Stomach smooth muscle (tissue), 2 donors: ENCODE results near the gene FRMD3.

ENCODE experiments used
- H3K27ac ChIP-seq: one replicate; pipeline ENCODE4 v1.7.0; 2013; ENCODE audit warnings: mild to moderate bottlenecking, low read length, inconsistent platforms
- H3K27me3 ChIP-seq, 2 donors: one replicate each; pipeline ENCODE4 v1.7.0; 2013; ENCODE audit warnings: low read length in 2 of 2; ENCODE audit not compliant: insufficient read depth in 2 of 2, control insufficient read depth in 1 of 2
- H3K36me3 ChIP-seq, 2 donors: one replicate each; pipeline ENCODE4 v1.7.0; 2013; ENCODE audit warnings: low read length in 2 of 2; ENCODE audit not compliant: control insufficient read depth in 2 of 2, insufficient read depth in 2 of 2
- H3K4me1 ChIP-seq: one replicate; pipeline ENCODE4 v1.7.0; 2013; ENCODE audit warnings: low read length; ENCODE audit not compliant: control insufficient read depth, insufficient read depth
- H3K4me3 ChIP-seq, 2 donors: one replicate each; pipeline ENCODE4 v1.7.0; 2013; ENCODE audit warnings: low read length in 2 of 2
- H3K9ac ChIP-seq, 2 donors: one replicate each; pipeline ENCODE4 v1.7.0; 2013; ENCODE audit warnings: low read length in 2 of 2, mild to moderate bottlenecking in 1 of 2
- H3K9me3 ChIP-seq, 2 donors: one replicate each; pipeline ENCODE4 v1.7.0; 2013; ENCODE audit warnings: low read length in 2 of 2; ENCODE audit not compliant: control insufficient read depth in 2 of 2
- donor health status: healthy.
- donor health status: Pancreatic carcinoma.

Gene FRMD3

DNA sequence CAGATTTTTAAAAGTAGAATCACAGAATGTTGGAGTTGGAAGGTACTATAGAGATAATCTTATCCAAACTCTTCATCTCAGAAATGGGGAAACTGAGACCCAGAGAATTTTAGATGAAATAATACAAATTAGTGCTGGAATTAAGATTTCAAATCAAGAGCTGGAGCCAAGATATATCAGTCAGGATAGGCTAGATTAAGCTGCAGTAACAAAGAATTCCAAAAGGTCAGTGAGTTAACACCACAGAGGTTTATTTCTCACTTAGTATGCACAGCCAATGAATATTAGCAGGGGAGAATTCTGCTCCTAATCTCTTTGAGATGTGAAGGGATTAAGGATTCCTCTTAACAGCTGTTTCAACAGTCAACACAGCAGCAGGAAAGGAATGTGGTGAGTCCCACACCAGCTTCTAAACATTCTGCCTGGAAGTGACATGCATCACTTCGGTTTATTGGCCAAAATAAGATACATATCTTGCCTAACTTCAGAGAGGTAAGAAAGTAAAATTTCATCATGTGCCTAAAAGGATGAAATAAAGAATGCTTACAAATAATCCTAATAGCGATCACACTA lies 136.8 kb downstream of the FRMD3 start:
- Histone ChIP-seq H3K9me3 (no peaks in the 10 kb centered on the region), H3K9ac (no peak overlapping the region), H3K36me3 (no peaks in the 10 kb centered on the region), H3K4me3 (no peak overlapping the region), H3K27me3 (no peaks in the 10 kb centered on the region), H3K27ac (no peak overlapping the region), H3K4me1 (peaks cover 6% of the 10 kb centered on the region)

DNA sequence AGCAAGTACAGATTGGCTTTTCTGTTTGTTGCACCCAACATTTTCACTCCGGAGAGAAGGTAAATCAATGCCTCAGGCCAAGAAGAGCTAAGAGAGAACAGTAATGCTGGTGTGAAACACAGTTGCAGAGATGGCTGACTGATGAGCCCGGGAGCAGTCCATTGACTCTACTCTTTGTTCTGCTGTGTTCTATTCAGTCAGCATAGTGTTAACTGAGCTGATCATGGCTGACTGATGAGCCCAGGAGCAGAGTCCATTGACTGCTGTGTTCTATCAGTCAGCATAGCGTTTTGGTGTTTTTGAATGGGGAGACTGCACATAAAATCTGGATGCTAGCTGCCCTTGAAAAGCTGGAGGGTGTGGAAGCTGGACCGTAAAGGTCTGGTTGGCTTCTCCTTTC lies 141.4 kb downstream of the FRMD3 start:
- Histone ChIP-seq H3K27me3 (no peaks in the 10 kb centered on the region), H3K9me3 (no peaks in the 10 kb centered on the region), H3K4me1 (no peaks in the 10 kb centered on the region), H3K4me3 (no peak overlapping the region), H3K9ac (no peak overlapping the region), H3K36me3 (no peaks in the 10 kb centered on the region), H3K27ac (no peak overlapping the region)

DNA sequence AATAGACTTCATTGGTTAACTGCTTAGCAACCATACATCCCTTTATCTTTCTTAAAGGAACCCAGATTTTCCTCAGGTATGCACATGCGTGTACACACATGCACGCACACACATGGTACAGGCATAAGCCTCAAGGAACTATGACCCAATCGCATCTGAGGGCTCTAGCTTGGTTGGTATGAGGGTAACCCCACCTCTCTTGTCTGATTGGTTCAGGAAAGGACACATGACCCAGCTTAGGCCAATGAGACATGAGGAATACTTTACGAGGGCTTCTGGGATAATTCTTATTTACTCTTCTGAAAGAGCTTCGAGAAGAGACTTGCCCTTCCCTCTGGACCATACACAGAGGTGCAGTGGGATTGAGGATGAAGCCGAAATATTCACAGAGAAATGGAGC lies 141.9 kb downstream of the FRMD3 start:
- Histone ChIP-seq H3K4me3 (no peak overlapping the region), H3K4me1 (no peaks in the 10 kb centered on the region), H3K27ac (no peak overlapping the region), H3K36me3 (no peaks in the 10 kb centered on the region), H3K9ac (no peak overlapping the region), H3K27me3 (no peaks in the 10 kb centered on the region), H3K9me3 (no peaks in the 10 kb centered on the region)

DNA sequence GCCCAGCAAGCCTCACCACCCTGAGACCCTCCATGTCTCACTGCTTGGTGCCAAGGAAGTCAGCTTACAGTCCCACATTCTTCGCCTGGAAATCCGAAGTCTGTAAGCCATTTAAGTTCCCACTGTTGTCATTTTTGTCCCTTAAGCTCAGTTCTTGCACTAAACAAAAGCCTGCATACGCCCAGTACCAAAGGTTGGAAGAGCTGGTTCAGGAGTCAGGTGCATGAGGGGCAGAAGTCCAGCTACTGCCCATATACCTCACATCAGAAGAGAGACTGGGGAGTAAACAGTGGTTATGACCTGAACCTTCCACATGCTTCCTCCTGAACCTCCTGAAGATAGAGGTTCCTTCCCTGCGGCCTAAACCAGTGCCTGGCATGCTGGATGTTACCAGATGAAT lies 146.0 kb downstream of the FRMD3 start:
- Histone ChIP-seq H3K27me3 (no peaks in the 10 kb centered on the region), H3K9ac (no peak overlapping the region), H3K36me3 (no peaks in the 10 kb centered on the region), H3K27ac (no peak overlapping the region), H3K4me3 (no peak overlapping the region), H3K4me1 (no peaks in the 10 kb centered on the region), H3K9me3 (peaks cover 2% of the 10 kb centered on the region in 2 donors)

DNA sequence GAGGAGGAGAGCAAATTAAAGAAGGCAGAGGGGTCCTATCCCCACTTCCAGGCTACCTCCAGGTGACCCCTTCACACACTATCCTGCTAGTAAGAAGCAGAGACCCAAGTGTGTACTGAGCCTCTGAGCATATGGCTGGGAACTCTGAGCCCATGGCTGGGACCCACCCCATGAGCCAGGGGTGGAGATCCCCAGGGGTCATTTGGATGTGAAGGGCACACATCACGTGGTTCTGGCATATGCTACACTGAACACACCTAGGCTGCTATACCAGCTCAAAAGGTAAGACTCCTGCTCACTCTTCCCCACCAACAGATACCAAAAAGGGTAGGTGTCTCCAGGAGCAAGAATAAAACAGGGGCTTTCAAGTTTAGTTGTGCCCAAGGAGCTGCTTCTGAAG lies 149.9 kb downstream of the FRMD3 start:
- Histone ChIP-seq H3K27me3 (no peaks in the 10 kb centered on the region), H3K9me3 (peaks cover 5 to 6% of the 10 kb centered on the region in 2 donors), H3K27ac (no peak overlapping the region), H3K36me3 (no peaks in the 10 kb centered on the region), H3K9ac (no peak overlapping the region), H3K4me3 (no peak overlapping the region), H3K4me1 (no peaks in the 10 kb centered on the region)

DNA sequence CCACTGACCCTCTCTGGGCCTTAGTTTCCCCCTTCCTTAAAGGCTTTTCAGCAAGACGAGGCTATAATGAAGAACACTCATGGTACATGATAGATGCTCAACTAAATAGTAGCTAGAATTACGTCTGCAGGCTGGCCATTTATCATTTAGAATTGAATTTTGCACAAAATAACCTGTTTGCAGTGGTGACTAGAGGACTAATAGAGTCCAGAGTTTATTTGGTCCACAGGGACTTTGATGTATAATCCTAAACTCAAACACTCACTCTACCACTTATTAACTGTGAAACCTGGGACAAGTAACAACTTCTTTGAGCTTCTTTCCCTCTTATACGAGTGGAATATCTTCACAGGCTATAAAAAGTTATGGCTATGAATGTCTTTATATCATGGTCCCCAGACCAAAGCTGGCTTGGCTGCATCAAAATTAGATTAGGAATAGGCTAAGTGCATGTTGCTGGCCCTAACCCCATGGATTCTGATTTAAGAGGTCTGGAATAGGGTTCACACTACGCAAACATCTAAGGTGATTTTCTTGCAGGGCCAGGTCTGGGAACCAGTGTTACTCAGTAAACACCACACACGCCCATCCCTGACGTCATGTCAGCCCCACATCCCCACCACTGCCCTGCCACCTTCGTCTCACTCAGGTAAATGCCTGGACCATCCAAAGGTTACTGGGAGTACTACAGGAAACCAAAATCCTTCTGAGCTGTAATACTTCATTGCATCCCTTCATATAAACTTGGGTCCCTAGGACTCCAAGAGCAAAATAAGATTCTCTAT lies 150.6 kb downstream of the FRMD3 start:
- no peaks in the 10 kb centered on the region for H3K4me1 ChIP-seq

DNA sequence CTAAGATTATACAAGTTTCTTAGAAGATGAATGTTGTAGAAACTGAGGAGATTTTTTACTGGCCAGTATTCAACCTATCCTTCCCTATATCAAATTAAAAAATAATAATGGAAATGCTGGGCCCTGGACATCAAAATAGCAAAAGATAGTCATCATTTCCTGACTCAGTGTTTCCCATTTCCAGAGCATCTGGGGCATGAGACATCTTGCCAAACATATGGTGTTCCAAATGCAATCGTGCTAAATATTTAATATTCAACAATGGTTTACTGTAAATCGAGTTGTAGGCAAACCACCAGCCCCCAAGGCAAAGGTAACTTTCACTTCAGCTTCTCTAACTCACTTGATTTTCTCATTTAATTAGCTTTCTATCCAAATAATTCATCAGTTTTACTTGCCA lies 152.9 kb downstream of the FRMD3 start:
- Histone ChIP-seq H3K4me1 (no peaks in the 10 kb centered on the region), H3K9ac (no peak overlapping the region), H3K9me3 (peaks cover 11% of the 10 kb centered on the region in 2 donors), H3K4me3 (no peak overlapping the region), H3K27ac (no peak overlapping the region), H3K36me3 (no peaks in the 10 kb centered on the region), H3K27me3 (no peaks in the 10 kb centered on the region)

More for the DNA sequence above, 150.6 kb downstream of the FRMD3 start:
- no peak overlapping the region for H3K27ac ChIP-seq
- H3K4me3 ChIP-seq: no peak overlapping the region
- H3K9ac ChIP-seq: no peak overlapping the region
- peaks cover 11% of the 10 kb centered on the region in 2 donors for H3K9me3 ChIP-seq
- H3K27me3 ChIP-seq: no peaks in the 10 kb centered on the region
- H3K36me3 ChIP-seq: no peaks in the 10 kb centered on the region

DNA sequence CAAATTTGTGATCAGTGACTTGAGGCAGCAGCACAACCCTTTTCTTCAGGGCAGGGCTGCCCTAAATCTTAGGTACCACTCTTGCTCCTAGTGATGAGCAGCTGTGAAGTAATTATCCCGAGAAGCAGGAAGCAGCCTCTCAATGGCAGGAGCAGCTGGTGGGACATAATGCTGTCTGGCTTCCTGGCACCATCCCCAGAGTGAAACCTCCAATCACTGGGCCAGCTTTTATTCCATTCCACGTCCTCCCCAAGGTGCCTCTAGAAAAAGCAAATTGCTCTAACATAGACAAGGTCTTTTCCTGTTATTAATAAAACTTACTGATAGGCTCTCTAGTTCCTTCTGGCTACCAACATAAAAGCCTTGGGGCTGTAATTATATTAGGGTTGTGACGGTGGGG lies 154.0 kb downstream of the FRMD3 start:
- no peaks in the 10 kb centered on the region for H3K36me3 ChIP-seq
- H3K27me3 ChIP-seq: no peaks in the 10 kb centered on the region
- H3K9me3 ChIP-seq: peaks cover 11 to 15% of the 10 kb centered on the region in 2 donors
- no peak overlapping the region for H3K27ac ChIP-seq
- no peak overlapping the region for H3K9ac ChIP-seq
- no peaks in the 10 kb centered on the region for H3K4me1 ChIP-seq
- no peak overlapping the region for H3K4me3 ChIP-seq

DNA sequence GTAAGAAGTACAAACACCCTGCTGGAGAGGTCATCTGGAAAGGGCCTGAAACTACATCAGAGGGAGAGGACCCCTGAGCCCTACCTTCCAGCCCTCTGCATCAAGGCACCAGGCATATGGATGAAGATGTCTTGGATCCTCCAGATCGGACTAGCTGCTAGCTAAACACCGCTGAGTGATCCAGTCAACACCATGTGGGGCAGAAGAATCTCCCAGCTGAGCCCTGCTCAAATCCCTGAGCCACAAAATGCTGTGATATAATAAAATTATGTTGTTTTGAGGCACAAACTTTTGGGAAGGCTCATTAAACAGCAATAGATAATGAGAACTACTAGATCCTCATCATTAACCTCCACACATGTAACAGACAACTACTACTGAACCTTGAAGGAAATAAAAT lies 155.2 kb downstream of the FRMD3 start:
- no peaks in the 10 kb centered on the region for H3K36me3 ChIP-seq
- H3K4me1 ChIP-seq: no peaks in the 10 kb centered on the region
- H3K4me3 ChIP-seq: no peak overlapping the region
- H3K9ac ChIP-seq: no peak overlapping the region
- H3K9me3 ChIP-seq: peaks cover 11 to 15% of the 10 kb centered on the region in 2 donors
- H3K27ac ChIP-seq: no peak overlapping the region
- no peaks in the 10 kb centered on the region for H3K27me3 ChIP-seq

DNA sequence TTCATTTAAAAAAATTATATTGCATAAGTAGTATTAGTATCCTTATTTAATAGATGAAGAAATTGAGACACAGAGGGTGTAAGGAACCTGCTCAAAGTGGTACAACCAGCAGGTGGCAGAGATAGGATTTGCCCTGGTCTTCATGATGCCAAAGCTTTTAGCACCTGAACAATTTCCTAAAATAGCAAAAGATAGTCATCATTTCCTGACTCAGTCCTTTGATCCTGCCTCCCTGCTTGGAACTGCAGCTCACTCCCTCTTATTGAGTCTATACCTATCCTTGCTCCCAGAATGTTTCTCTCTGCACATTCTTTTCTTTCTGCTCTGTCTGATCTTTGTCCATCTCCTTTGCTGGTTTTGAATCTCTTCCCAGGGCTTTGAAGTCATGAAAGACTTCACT lies 155.8 kb downstream of the FRMD3 start:
- H3K9me3 ChIP-seq: peaks cover 8 to 14% of the 10 kb centered on the region in 2 donors

DNA sequence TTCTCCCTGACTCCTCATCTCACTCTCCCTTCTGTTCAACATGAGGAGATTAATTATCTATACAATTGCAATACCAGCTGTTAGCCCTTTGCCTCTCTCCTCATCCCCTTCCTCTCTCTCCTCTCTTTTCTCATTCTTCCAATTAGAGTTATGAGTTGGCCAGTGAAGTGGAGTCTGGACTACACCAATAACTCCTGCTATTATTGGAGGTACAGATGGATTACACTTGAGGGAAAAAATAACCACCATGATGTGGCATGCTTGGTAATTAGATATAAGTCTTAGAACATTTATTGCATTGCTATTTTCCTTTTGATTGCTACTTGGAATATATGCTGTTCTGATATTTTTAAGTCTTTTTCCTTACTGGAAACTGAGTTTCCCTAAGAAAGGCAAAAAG lies 159.2 kb downstream of the FRMD3 start:
- H3K4me3 ChIP-seq: no peak overlapping the region
- H3K27me3 ChIP-seq: no peaks in the 10 kb centered on the region
- H3K9me3 ChIP-seq: peaks cover 8 to 12% of the 10 kb centered on the region in 2 donors
- H3K36me3 ChIP-seq: no peaks in the 10 kb centered on the region
- H3K27ac ChIP-seq: no peak overlapping the region
- no peak overlapping the region for H3K9ac ChIP-seq
- no peaks in the 10 kb centered on the region for H3K4me1 ChIP-seq

More for the DNA sequence above, 155.8 kb downstream of the FRMD3 start:
- H3K4me1 ChIP-seq: no peaks in the 10 kb centered on the region
- no peak overlapping the region for H3K27ac ChIP-seq
- H3K9ac ChIP-seq: no peak overlapping the region
- no peaks in the 10 kb centered on the region for H3K27me3 ChIP-seq
- no peak overlapping the region for H3K4me3 ChIP-seq
- no peaks in the 10 kb centered on the region for H3K36me3 ChIP-seq
